Sigmoid colon (tissue), 7 donors: Measurements from ENCODE around the gene SUSD3. TPM values are rescaled to one million over a fixed set of nuclear protein-coding genes. Genes with fewer than 3 reads are reported as not detected.

Experiments
- DNase-seq: peaks from one replicate; pipeline ENCODE4 v3.0.0-alpha.2; 2019
- H3K27ac ChIP-seq, 4 donors: fragments of 200-600 bp; sonication (generic); one replicate each; pipeline ENCODE4 v1.5.1; 2016 to 2019; ENCODE audit warnings: mild to moderate bottlenecking in 1 of 4
- H3K27me3 ChIP-seq, 3 donors: fragments of 200-600 bp; sonication (generic); one replicate each; pipeline ENCODE4 v1.5.1; 2019; ENCODE audit warnings: mild to moderate bottlenecking in 1 of 3
- H3K36me3 ChIP-seq, 4 donors: fragments of 200-600 bp; sonication (generic); one replicate each; pipeline ENCODE4 v1.5.1; 2016 to 2019
- H3K4me1 ChIP-seq, 4 donors: fragments of 200-600 bp; sonication (generic); one replicate each; pipeline ENCODE4 v1.5.1; 2017 to 2019
- H3K4me3 ChIP-seq, 4 donors: fragments of 200-600 bp; sonication (generic); one replicate each; pipeline ENCODE4 v1.5.1; 2017 to 2019; ENCODE audit warnings: mild to moderate bottlenecking in 2 of 4, moderate library complexity in 1 of 4
- H3K9me3 ChIP-seq, 4 donors: fragments of 200-600 bp in 3 of 4; sonication (generic) in 3 of 4; one replicate each; pipeline versions ENCODE4 v1.5.1 to v1.6.1; 2013 to 2019
- EP300 ChIP-seq, 4 donors: sonication (generic); formaldehyde crosslinking; IDR thresholded peaks; one replicate each; pipeline ENCODE4 v1.6.1; 2017; ENCODE audit warnings: antibody characterized with exemption in 4 of 4
- POLR2A ChIP-seq, 2 donors: fragments of 450-650 bp; IDR thresholded peaks; one replicate each; pipeline ENCODE4 v1.6.1; 2016; ENCODE audit warnings: antibody characterized with exemption in 2 of 2, mild to moderate bottlenecking in 2 of 2, moderate library complexity in 2 of 2
- POLR2AphosphoS5 ChIP-seq, 4 donors: sonication (generic); formaldehyde crosslinking; IDR thresholded peaks; one replicate each; pipeline ENCODE4 v1.6.1; 2017; ENCODE audit warnings: antibody characterized with exemption in 4 of 4
- WGBS, 2 donors: extraction: QIAGEN DNeasy Blood & Tissue Kit; methylation state at CpG; one replicate each; pipeline ENCODE4 v1.1.7; 2013; 5-methylcytosine and 5-hydroxymethylcytosine counted together
- intact Hi-C: fragments of 100-400 bp; cut with DNase I; formaldehyde crosslinking; loops from one replicate; pipeline ENCODE4 v1.15.1; 2023
- polyA plus RNA-seq, 3 donors: library from polyadenylated mRNA; stranded (reverse); fragments of 200-250 nt; gene quantifications; one replicate each; pipeline ENCODE4 v1.2.3, GENCODE V29; 2013
- total RNA-seq, 4 donors: library from RNA; depleted of rRNA; stranded (reverse); fragments of >200 nt; gene quantifications; one replicate each; pipeline ENCODE4 v1.1.0, GENCODE V29; 2016
- TF ChIP-seq, protein P1 (sequence below), 4 experiments: fragments of 450-650 bp in 3 of 4; fragments of 200-600 bp in 1 of 4; IDR thresholded peaks; one replicate each; pipeline ENCODE4 v1.5.1; 2016 to 2019; ENCODE audit warnings: antibody characterized with exemption in 4 of 4, mild to moderate bottlenecking in 3 of 4, moderate library complexity in 2 of 4
- donor health status: healthy with polysubstance abuse.
- donor health status: Bipolar disorder and iron deficiency.
- donor health status: healthy.

SUSD3 gene
- total and polyA plus RNA-seq, 7 donors: 0.92 to 15.2 (median 4.7) TPM; not detected in 1

DNA sequence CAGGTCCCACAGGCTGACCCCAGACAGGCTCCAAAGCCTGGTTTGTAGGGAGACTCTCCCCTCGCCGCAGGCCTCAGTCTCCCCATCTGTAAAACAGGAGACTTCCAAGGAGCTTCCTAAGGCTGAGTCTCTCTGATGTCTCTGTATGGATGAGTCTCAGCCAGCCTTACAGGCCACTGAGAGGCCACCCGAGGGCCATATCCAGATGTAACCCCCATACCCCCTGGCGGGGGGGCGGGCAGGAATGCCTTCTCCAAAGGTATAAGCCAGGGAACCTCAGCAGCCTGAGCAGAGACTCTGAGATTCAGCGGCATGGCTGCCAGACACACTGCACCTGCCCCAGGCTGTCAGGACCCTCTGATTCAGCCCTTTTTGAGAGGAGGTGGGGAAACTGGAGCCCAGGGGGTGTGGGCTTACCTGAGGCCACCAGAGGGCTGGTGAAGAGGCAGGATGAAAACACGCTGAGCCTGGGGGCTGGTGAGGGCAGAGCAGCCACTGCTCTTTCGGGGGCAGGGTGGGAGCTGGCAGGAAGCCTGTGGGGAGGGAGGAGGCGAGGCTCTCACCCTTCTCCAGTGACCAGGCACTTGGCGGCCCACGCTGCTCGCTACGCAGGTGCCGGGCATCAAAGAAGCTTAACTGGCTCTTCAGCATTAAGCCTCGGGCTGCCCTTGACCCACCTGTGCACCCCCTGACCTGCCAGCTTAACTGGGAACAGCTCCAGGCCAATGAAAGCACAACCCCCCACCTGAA lies 5.5 kb upstream of the SUSD3 start:
- Histone ChIP-seq H3K4me3 (no peak overlapping the region), H3K4me1 (peaks cover 0 to 7% (median 3%) of the 10 kb centered on the region in 4 donors), H3K27ac (no peak overlapping the region), H3K36me3 (no peaks in the 10 kb centered on the region), H3K27me3 (no peaks in the 10 kb centered on the region), H3K9me3 (no peaks in the 10 kb centered on the region)
- DNase-seq: no peak
- TF ChIP-seq, protein P1, sequence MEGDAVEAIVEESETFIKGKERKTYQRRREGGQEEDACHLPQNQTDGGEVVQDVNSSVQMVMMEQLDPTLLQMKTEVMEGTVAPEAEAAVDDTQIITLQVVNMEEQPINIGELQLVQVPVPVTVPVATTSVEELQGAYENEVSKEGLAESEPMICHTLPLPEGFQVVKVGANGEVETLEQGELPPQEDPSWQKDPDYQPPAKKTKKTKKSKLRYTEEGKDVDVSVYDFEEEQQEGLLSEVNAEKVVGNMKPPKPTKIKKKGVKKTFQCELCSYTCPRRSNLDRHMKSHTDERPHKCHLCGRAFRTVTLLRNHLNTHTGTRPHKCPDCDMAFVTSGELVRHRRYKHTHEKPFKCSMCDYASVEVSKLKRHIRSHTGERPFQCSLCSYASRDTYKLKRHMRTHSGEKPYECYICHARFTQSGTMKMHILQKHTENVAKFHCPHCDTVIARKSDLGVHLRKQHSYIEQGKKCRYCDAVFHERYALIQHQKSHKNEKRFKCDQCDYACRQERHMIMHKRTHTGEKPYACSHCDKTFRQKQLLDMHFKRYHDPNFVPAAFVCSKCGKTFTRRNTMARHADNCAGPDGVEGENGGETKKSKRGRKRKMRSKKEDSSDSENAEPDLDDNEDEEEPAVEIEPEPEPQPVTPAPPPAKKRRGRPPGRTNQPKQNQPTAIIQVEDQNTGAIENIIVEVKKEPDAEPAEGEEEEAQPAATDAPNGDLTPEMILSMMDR (IDR thresholded peaks at IDR 0.05): no peak
- TF ChIP-seq POLR2A (IDR thresholded peaks at IDR 0.05) (no peak), EP300 (IDR thresholded peaks at IDR 0.05) (no peak), POLR2AphosphoS5 (IDR thresholded peaks at IDR 0.05) (no peak)
- intact Hi-C loops: no loop called here
- WGBS, 2 donors: 77 to 85% methylated on average over 15 of the region's 15 CpGs

DNA sequence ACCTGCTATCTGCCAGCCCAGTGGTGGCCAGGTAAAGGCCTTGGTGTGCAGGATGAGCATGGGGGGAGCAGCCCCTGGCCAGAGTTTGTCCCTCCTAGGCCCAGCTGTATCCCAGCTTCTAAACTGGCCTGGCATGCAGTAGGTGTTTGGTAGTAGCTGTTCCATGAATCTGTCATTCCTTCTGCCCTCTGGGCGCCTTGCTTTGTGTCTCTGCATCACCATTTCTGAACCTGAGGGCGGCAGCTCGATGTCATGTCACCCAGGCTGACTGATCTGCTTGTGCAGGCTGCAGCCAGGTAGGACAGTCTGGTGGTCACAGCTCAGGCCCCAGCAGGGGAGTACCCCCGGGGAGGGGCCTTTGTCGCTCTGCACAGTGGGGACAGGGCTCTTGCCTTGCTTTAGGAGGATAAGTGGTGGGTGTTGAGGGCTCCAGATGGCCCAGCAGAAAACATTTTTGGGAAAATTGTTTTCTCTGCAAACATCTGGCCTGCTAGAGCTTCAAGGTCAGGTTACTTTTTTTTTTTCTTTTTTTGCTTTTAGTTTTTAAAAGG lies 4.6 kb upstream of the SUSD3 start:
- WGBS, 2 donors: 95 to 96% methylated on average over 5 of the region's 5 CpGs
- DNase-seq: no peak
- TF ChIP-seq POLR2A (IDR thresholded peaks at IDR 0.05) (no peak), POLR2AphosphoS5 (IDR thresholded peaks at IDR 0.05) (no peak), EP300 (IDR thresholded peaks at IDR 0.05) (no peak)
- TF ChIP-seq, protein P1 (IDR thresholded peaks at IDR 0.05): no peak
- H3K4me3 ChIP-seq: no peak overlapping the region
- H3K27me3 ChIP-seq: no peaks in the 10 kb centered on the region
- H3K27ac ChIP-seq: no peak overlapping the region
- no peaks in the 10 kb centered on the region for H3K36me3 ChIP-seq
- H3K4me1 ChIP-seq: peaks cover 0 to 15% (median 12%) of the 10 kb centered on the region in 4 donors
- H3K9me3 ChIP-seq: no peaks in the 10 kb centered on the region
- intact Hi-C loops: no loop called here

DNA sequence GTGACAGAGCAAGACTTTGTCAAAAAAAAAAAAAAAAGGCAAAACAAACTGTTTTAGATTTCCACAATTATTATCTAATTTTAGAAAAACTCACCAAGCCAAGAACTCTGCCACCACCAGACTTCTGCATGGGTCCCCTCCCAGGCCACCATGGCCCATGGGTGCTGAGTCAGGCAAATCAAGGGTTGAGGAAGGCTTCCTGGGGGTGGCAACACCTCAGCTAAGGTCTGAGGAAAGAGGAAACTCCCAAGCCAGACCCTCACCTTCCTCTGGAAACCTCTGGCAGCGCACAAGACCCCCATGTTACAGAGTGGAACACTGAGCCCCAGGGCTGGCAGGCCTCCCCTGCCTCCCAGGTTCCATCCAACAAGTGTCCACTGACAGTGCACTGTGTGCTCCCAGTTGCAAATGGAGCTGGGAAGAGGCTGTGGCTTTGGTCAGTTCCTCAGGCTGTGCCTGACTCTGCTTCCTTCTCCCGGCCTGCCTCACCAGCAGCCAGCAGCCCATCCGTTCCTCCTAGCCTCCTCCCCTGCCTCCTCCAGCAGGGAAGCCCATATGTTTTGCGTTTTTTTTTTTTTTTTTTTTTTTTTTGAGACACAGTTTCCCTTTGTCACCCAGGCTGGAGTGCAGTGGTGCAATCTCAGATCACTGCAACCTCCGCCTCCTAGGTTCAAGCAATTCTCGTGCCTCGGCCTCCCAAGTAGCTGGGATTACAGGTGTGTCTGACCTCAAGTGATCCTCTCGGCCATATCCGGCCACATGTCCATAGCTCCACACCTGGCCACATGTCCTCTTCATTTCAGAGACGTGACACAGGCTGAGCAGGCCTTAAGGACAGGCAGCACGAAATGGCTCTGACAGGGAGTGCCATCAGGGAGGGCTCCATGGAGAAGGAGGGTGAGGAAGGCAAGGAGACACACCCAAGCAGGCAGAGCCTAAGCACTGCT lies 3.5 kb upstream of the SUSD3 start:
- H3K27me3 ChIP-seq: no peaks in the 10 kb centered on the region
- TF ChIP-seq POLR2AphosphoS5 (IDR thresholded peaks at IDR 0.05) (no peak), EP300 (IDR thresholded peaks at IDR 0.05) (no peak), POLR2A (IDR thresholded peaks at IDR 0.05) (no peak)
- TF ChIP-seq, protein P1 (IDR thresholded peaks at IDR 0.05): no peak
- H3K4me1 ChIP-seq: peaks cover 0 to 26% (median 20%) of the 10 kb centered on the region in 4 donors
- no peaks in the 10 kb centered on the region for H3K9me3 ChIP-seq
- H3K27ac ChIP-seq: no peak overlapping the region
- intact Hi-C loops: no loop called here
- DNase-seq: no peak
- H3K4me3 ChIP-seq: no peak overlapping the region
- H3K36me3 ChIP-seq: no peaks in the 10 kb centered on the region
- 81 to 86% methylated on average over 11 of the region's 11 CpGs for WGBS, 2 donors

DNA sequence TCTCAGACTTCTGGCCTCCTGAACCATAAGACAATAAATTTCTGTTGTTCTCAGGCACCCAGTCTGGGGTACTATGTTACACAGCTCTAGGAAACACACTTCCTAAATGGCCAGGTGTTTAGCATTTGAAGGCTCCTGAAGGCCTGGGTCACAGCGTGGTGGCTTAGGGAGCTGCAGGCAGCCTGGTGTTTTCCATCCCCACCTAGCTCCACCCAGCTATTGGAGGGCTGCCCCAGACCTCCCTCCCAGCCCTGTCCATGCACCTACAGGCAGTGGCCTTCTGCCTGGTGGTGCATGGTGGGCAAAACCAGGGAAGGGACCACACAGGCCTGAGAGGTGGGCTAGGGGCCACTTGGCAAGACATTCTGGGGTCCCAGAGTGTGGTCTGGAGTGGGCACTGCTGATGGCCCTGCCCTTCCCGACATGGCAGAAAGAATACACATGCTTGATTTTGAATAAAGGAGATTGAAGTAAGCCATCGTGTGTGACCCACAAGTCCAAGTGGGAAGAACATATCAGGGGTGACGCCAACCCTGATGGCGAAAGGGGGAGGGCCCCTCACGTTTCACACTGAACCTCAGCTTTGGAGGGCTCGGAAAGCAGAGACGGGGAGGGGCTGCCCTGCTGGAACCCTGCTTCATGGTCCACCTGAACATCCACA lies 1.3 kb upstream of the SUSD3 start:
- H3K27ac ChIP-seq: no peak overlapping the region
- intact Hi-C loops: no loop called here
- DNase-seq: no peak
- H3K27me3 ChIP-seq: no peaks in the 10 kb centered on the region
- 82 to 86% methylated on average over 8 of the region's 8 CpGs for WGBS, 2 donors
- no peaks in the 10 kb centered on the region for H3K9me3 ChIP-seq
- H3K4me1 ChIP-seq: peaks cover 0 to 36% (median 23%) of the 10 kb centered on the region in 4 donors
- H3K4me3 ChIP-seq: no peak overlapping the region
- TF ChIP-seq, protein P1 (IDR thresholded peaks at IDR 0.05): no peak
- no peak for TF ChIP-seq POLR2AphosphoS5 (IDR thresholded peaks at IDR 0.05)
- no peak for TF ChIP-seq POLR2A (IDR thresholded peaks at IDR 0.05)
- no peak for TF ChIP-seq EP300 (IDR thresholded peaks at IDR 0.05)
- no peaks in the 10 kb centered on the region for H3K36me3 ChIP-seq
